Activated CD8-positive, alpha-beta memory T cell treated with anti-CD3 and anti-CD28 coated beads for 4 hours (primary cell): ENCODE results near the gene RAPGEF2.

Source experiments
- DNase-seq, 2 donors: peaks; one replicate each; pipeline ENCODE4 v3.0.0-alpha.2; 2020; ENCODE audit warnings: low read depth in 2 of 2

Gene RAPGEF2

DNA sequence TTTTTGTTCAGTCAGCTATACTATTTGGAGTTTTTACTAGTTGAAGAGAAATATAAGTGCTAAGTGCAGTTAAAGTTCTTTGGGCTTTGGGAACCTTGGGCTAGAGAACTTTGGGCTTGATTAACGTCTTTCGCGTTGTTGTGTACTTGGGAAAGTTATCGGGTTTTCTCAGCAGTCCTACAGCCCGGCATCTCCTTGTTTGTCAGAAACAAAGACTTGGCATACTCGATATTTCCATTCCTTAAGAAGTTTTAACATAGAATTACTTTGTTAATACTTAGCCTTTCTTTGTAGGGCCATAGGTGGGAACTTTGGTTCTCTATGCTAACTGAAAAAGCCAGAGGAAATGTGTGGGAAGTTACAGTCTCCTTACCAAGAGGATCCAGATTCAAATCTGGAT, 28.7 kb downstream of the RAPGEF2 start:
- DNase-seq: no peak

DNA sequence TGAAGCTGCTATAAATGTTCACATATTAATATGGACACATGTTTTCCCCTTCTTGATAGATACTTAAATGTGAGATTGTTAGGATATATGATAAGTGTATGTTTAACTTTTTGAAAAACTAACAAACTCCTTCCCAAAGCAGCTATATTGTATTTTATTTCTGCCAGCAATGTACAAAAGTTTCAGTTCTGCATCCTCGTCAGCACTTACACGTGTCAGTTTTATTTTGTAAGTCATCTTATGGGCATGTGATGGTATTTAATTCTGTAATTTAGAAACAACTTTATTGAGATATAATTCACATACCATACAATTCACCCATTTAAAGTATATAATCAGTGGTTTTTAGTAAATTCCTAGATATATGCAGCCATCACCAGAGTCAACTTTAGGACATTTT, 31.6 kb downstream of the RAPGEF2 start:
- no peak for DNase-seq

DNA sequence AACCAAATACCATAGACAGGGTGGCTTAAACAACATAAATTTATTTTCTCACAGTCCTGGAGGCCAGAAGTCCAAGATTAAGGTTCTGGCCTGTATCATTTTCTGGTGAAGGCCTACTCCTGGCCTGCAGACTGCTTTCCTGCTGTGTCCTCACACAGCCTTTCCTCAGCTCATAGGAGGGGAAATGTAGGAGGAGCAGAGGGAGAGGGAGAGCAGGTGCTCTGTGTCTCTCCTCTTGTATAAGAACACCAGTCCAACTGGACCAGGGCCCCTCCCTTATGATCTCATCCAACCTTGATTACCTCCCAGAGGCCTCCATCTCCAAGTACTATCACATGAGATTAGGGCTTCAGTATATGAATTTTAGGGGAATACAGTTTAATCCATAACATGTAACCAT, 34.3 kb downstream of the RAPGEF2 start:
- no peak for DNase-seq

DNA sequence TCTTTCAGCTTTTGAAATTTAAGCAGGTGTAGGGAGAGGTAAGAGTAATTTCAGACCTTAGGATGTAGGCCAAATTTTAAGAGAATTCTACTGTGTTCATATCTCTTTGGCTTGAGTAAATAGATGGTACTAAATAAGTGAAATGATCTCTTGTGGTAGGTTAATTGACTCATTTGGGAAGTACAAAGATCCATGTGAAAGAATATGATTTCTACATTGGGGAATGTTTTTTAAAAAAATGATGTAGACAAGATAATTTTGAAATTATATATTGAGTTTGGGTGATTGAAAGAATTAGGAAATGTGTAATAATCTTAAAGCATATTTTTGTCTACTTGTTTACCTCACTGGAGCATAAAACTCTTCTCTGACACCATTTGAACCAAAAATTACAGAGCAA, 35.6 kb downstream of the RAPGEF2 start:
- no peak for DNase-seq

DNA sequence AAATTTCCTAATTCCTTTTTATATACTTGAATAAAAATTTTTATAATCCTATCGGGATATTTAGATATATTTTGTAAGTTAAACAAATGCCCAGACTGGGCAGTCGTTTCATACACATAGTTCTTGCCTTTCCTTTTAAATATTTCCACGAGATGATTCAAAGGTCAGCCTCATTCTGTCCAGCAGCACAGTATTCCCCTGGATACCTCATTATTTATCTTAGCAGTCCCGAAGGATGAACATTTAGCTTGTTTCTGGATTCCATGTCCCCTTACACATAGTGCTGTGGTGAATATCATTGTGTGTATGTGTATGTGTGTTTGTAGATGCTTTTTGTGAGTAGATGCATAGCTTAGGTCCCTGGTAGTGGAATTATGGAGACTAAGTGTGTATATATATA, 38.3 kb downstream of the RAPGEF2 start:
- no peak for DNase-seq

DNA sequence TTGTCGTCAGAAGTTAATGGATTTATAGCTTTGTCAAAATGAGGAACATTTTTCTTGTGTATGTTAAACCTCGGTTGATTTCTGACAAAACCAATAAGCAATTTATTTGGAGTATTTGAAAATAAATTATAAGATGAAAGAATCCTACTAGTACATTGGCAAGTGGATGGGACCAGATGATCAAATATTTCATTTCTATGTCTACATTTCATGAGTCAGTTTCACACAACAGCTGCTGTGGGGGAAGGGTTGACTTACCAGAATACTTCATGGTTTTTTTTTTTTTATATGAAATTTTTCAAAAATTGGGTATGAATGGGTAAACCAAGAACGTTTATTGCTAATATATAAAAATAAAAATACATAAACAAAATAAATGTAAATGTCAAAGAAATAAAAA, 39.4 kb downstream of the RAPGEF2 start:
- DNase-seq: no peak

DNA sequence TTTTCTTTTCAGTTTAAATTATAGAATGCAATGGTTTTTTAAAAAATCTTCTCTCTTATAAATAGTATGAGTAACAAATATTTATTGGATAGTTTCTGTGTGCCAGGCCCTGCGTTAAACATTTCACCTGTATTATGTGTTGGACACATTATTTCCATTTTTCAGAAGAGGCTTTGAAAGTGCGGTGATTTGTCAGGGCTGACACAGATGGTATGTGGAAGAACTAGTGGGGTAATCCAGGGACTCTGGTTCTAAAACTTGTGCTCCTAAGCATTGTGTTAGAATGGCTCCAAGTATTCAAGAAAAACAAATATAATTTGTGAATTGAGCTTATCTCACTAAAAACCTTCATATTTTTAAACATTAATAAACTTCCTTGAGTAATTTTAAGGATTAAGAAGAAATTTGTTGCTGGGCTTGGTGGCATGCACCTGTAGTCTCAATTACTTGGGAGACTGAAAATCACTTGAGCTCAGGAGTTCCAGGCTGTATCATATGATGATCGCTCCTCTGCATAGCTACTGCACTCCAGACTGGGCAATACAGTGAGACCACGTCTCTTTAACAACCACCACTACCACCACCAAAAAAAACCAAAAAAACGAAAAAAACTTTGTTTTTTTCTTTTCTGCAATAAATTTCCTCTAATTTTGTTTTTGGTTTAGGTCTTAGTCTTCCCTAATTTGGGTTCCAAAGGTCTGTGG, 40.0 kb downstream of the RAPGEF2 start:
- no peak for DNase-seq

DNA sequence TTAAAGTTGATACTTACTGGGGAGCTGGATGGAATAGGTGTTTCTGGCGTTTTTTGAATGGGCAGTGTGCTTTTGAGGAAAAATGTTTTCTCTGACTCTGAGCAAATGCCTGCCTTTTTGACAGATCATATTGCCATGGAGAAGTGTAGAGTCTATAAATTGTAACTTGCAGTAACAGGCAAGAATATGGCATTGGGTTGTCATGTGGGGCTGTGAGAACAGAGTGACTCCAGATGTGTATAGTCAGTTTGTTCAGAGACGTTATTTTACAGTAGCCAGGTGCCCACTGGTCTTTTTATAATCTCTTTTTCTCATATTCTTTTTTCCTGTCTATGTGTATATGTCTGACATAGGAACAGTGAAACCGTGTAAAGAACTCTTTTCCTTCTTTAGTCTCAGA, 40.8 kb downstream of the RAPGEF2 start:
- DNase-seq: no peak

DNA sequence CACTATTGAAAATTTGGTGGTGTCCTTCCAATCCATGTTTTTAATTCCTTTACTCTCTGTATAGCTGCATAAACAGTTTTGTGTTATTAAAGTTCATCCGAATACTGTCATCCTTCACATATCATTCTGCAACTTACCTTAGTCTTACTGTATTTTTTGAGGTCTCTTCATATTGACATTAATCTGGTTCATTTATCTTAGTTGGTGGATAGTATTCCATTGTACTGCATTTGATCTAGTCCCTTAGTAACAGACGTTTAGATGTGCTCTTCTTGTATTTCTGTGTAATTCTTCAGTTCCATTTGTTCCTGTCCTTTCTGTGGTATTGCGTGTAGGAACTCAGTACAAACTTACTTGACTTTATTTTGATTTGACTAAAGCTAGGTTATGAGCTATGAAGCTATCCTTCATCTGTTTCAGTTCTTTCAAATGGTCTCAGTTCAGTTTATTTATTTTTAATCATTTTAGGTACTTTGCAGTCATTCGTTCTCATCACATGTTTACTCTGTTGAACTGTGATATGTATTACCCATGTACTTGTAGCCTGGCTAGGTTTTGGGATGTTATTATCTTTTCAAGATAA, 41.3 kb downstream of the RAPGEF2 start:
- DNase-seq: no peak

DNA sequence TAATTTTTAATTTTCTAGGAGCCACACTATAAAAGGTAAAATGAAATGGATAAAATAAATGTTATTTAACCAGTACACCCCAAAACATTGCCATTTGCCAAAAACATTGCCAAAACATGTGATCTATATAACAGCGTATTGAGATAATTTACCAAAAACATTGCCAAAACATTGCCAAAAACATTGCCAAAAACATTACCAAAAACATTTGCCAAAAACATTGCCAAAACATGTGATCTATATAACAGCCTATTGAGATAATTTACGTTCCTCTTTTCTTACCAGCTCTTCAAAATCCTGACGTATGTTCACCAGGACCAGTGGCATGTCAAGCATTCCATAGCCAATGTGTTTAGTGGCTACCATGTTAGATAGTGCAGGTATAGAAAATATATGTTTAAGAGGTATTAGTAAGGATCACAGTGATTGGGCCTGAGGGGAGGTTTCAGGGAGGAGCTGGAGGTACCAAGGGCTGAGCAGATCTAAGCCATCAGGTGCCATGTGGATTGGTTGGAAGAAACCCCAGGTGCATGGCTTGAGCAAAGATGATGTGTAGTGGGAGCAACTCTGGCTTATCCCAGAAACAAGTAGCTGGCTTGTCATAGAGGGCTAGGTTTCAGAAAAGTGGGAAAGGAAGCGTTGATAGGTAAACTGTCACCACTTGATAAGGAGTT, 42.6 kb downstream of the RAPGEF2 start:
- no peak for DNase-seq

DNA sequence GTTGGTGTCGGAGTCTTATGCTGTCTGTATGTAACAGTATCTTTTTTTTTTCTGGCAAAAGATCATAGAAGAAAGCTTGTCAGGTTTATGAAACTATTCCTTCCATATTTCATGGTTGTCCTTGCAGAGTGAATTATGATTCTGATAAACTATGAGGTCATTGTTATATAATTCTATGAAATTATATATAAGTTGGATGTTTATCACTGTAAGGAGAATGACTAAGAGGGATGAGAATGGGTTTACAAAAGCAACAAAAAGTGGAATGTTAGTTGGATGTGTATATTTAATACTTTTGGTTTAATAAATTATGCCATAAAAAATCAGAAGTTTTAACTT, 43.1 kb downstream of the RAPGEF2 start:
- DNase-seq: no peak

DNA sequence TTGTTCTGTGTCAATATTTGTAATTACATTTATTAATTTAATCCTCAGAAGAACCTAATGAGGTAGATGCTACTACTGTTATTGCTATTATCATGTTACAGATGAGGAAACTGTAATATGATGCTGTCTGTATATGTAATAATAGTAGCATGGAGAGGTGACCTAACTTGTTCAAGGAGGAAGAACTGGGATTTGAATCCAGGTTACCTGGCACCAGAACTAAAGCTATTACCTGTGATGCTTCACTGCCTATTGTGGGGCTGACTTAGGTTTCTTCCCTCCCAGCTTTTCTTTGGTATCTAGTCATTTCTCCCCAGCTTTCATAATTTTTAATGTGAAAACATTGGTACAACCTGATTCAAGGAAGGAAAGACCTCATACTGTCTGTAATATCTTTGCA, 43.6 kb downstream of the RAPGEF2 start:
- DNase-seq: no peak

DNA sequence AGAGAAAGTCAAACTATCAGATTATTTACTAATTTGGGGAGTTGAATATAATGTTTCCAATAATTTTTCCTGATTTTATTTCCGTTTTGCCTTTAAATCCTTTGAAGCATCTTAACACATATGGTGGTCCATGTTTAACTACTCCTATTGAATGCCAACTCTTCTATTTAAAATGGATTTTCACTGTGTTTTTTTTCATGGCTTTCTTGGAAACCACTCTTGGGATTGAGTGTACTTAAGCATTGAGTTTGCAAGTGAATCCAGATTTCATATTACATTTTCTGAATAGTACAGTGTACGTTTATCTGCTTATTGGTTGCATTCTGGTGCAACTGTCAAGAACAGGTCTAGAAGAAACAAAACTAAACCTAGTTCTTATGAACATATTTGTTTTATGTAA, 45.6 kb downstream of the RAPGEF2 start:
- no peak for DNase-seq

DNA sequence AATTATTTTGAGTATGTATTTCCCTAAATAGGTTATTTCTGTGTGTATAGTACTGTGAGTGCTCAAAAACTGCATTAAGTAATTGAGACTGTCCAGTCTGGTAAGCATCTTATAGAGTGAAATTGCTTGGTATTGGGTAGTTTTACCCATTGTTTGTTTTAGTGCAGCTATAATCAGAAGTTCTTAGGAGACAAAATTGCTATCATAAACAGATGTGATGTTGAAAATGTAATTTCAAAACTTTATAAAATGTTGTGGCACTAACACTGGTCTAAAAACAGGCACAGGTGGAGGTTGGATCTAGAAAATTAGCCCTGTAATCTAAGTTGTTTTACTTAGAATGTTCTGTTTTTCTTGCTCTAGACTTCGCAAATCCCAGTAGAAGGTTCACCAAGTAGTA, 46.8 kb downstream of the RAPGEF2 start:
- no peak for DNase-seq

DNA sequence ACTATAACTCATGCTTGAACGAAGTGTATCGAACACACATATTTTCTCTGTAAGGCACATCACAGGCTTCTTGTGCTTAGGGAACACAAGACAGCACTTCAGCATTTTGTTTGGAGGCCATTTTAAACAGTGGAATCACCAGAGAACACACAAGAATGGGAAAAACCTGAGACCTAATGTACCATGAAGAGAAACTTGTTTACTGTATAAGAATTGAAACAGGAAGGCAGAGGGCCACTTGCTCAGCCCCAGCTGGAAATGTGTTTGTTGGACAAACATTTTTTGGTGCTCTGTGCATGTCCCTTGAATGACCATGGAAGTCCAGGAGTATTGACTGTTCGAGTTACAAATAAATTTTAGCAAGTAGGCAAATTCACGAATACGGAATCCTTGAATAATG, 47.5 kb downstream of the RAPGEF2 start:
- DNase-seq: no peak

DNA sequence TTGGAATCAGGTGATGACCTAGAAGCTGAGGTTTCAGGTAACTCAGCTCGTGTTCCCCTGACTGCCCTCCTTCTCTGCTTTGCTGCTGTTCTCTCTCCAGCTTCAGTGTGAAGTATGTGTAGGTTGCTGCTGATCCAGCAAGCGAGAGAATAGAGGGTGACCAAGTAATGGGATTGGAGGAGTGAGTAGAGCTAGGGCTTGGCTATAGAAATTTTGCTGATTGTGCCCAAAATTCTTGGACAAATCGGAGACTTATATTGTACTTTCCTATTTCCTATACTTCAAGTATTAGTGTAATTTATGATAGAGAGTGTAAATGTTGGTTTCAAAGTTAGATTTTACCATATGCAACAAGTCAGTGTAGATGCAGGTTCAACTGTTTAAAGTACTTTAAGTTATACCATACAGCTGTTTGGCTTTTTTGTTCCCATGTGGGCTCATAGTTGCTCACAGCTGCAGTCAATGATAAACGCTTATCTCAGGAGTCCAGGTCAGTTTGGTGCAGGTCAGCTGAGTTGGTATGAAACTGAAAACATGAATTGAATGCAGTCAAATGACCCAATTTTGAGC, 48.0 kb downstream of the RAPGEF2 start:
- no peak for DNase-seq

DNA sequence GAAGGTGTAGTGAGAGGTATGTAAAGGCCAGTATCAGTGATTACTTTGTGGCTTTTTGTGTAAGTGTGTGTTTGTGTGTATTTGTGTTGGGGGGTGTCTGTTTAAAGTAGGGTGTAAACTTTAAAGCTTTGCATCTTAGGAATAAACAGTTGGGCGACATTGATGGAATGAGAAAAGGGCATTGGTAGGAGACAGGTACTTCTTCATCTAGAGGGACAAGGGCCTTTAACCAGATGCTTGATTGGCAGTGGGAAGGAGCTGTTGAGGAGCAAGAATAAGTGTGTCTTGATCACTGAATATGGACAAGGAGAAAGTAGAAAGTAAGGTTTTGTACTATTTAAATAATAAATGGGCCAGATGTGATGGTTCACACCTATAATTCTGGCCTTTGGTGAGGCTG, 48.8 kb downstream of the RAPGEF2 start:
- no peak for DNase-seq

DNA sequence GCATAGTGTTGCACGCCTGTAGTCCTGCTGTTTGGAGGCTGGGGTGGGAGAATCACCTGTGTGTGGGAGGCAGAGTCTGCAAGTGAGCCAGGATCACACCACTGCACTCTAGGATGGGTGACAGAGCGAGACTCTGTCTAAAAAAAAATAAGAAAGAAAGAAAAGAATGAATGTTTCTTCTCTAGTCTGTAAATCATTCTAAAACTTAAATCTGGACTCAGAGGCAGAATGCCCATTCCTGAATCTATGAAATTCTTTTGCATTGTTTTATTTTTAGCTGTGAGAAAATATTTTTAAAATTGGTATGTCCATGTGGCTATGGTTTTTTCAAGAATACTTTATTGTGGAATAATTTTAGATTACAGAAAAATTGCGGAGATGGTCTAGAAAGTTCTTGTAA, 49.3 kb downstream of the RAPGEF2 start:
- no peak for DNase-seq

DNA sequence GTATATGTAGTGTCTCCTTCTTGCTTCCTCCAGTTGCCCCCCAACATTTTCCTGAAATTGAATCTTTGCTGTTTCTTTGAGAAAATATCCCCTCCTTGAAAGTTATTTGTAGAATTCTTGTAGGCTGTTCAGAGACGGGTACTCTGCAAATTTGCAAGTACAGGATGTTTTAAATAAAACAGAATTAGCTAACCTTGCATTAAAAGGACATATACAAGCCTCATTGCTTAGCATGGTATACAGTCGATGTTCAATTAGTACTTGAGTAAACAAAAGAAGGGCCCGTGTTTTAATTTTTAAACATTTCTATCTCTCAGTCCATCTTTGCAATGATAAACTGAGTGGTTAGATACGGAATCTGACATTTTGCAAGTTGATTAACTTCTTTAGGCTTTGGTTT, 50.8 kb downstream of the RAPGEF2 start:
- DNase-seq: no peak

DNA sequence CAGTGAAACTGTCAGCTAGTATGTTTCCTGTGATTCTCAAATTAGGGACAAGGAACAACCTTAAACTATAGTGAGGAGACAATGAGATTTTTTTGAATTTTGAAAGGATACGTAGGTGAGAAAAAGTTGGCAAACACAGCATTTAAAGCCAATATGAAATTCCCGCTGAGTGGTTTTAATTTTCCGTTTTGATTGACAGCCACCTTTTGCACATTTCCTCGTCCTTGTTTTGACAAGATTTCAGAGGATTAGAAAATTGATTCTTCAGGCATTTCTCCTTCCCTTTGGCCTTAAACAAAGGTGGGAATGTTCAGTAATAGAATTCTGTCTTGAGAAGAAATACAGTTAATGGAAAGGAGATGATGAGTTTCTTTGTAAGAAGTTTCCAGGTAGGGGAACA, 52.2 kb downstream of the RAPGEF2 start:
- DNase-seq: no peak

DNA sequence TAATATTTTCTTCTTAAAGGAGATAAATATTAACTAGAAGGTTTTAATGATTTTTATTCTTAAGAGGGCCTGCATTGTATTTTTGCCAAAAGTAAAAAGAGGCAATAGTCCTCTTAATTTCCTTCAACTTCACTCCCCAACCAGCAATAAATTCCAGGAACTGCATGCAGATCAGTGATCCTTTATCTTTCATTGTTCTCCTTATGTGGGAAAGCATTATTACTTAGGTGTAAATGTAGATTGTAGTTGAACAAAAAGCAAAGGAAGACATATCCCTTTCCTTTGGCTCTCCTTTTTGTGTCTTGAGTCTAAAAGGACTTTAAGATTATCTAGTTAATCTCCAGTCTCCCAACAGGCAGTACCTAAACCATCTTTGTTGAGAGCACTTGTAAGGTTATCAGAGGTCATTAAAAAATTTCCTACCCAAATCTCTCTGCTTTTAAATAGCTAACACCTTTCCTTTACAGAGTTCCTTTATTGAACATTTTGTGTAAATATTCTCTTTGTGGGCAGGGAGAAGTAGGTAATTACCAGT, 55.3 kb downstream of the RAPGEF2 start:
- no peak for DNase-seq

DNA sequence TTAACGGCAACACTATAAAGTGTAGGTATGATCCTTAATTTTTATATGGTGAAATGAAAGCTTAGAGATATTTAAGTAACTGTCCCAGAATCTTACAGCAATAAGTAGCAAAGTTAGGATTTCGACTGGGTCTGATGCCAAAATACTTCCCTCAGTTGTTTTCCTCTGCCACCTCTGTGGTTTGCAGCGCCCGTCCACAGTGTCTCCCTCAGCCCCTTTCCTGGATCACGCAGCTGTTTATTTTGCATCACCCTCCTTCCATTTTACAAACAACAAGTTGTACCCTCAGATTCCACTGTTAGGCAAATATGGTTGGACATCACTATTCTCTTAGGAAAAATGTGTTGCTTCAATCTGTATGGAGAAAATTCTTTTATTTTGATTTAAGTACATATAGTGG, 56.1 kb downstream of the RAPGEF2 start:
- DNase-seq: no peak

DNA sequence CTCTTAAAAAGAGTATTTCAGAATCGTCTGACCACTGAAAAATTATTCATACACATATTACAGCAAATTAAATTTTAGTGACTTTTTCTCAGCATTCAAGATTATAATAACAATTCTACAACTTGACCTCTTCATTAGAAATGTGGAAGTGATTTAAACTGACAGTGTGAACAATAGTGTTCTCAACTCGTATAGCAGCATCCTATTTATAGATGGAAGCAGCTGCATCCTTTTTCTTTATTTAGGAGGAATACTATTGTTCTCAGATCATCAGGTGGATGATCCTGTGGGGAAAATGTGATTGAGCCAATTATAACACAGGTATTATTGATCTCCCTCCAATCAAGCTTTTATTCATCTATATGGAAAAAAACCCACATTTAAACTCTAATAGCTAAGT, 56.7 kb downstream of the RAPGEF2 start:
- DNase-seq: no peak
